CD4-positive, alpha-beta T cell treated with Interleukin-12 subunit alpha and Interleukin-12 subunit beta, for 1 hour (primary cell): ENCODE data around the gene GOLGA6L10.
"Not testable (repeated sequence)": the region's sequence is repeated elsewhere in the genome, so short reads cannot be mapped to it uniquely, and the experiment has no call there.

Experiments
- DNase-seq: peaks from one replicate; pipeline ENCODE4 v3.0.0-alpha.2; 2020

Gene GOLGA6L10

GRCh38 chr15:82316247-82317090 lies 32.8 kb downstream of the GOLGA6L10 start:
- DNase-seq = not testable (repeated sequence)

GRCh38 chr15:82315519-82316246 lies 33.6 kb downstream of the GOLGA6L10 start:
- no peak for DNase-seq

- no peak for DNase-seq
Measured at GRCh38 chr15:82314769-82315518, 34.3 kb downstream of the GOLGA6L10 start.

GRCh38 chr15:82313951-82314768 lies 35.1 kb downstream of the GOLGA6L10 start:
- not testable (repeated sequence) for DNase-seq

- DNase-seq = no peak
Measured at GRCh38 chr15:82313446-82313845, 35.8 kb downstream of the GOLGA6L10 start.

- DNase-seq = no peak
Measured at GRCh38 chr15:82312586-82313349, 36.5 kb downstream of the GOLGA6L10 start.

GRCh38 chr15:82311321-82311720 lies 38.0 kb downstream of the GOLGA6L10 start:
- DNase-seq = not testable (repeated sequence)

GRCh38 chr15:82309802-82310201 lies 39.5 kb downstream of the GOLGA6L10 start:
- no peak for DNase-seq

GRCh38 chr15:82307714-82308081 lies 41.6 kb downstream of the GOLGA6L10 start:
- no peak for DNase-seq

- DNase-seq = no peak
Measured at GRCh38 chr15:82306791-82307713, 42.2 kb downstream of the GOLGA6L10 start.

GRCh38 chr15:82305621-82306048 lies 43.6 kb downstream of the GOLGA6L10 start:
- DNase-seq = no peak

GRCh38 chr15:82304778-82305090 lies 44.5 kb downstream of the GOLGA6L10 start:
- no peak for DNase-seq

GRCh38 chr15:82303956-82304777 lies 45.1 kb downstream of the GOLGA6L10 start:
- no peak for DNase-seq

GRCh38 chr15:82301296-82302016 lies 47.8 kb downstream of the GOLGA6L10 start:
- DNase-seq = no peak

GRCh38 chr15:82300883-82301282 lies 48.4 kb downstream of the GOLGA6L10 start:
- no peak for DNase-seq

- DNase-seq = not testable (repeated sequence)
Measured at GRCh38 chr15:82300326-82300725, 48.9 kb downstream of the GOLGA6L10 start.

GRCh38 chr15:82299511-82299914 lies 49.8 kb downstream of the GOLGA6L10 start:
- DNase-seq = not testable (repeated sequence)

GRCh38 chr15:82298520-82298919 lies 50.8 kb downstream of the GOLGA6L10 start:
- peak; percentile 62 for DNase-seq

GRCh38 chr15:82298032-82298431 lies 51.2 kb downstream of the GOLGA6L10 start:
- DNase-seq = no peak
